K562 (cell line): ENCODE data around the gene PLCB3. TPM values are rescaled to one million over a fixed set of nuclear protein-coding genes. Genes with fewer than 3 reads are reported as not detected.

Experiments used
- ESRRA ChIP-seq: fragments of 450-650 bp; IDR thresholded peaks from 2 replicates; pipeline ENCODE4 v1.6.1; 2014; ENCODE audit warnings: low read depth, mild to moderate bottlenecking, moderate library complexity, borderline replicate concordance
- ESRRB ChIP-seq: fragments of 250-450 bp; sonication (Bioruptor Pico); IDR thresholded peaks from 2 replicates; pipeline ENCODE4 v1.5.0; 2020; ENCODE audit warnings: mild to moderate bottlenecking, moderate library complexity, borderline replicate concordance
- FOSL1 ChIP-seq: fragments of 200-800 bp; sonication (Bioruptor generic); conservative IDR thresholded peaks from 2 replicates; pipeline ENCODE4 v1.6.1; 2016; ENCODE audit warnings: missing genetic modification characterization, missing compliant biosample characterization
- HLTF ChIP-seq: fragments of 450-650 bp; IDR thresholded peaks from 2 replicates; pipeline ENCODE4 v1.6.1; 2016
- HNRNPLL ChIP-seq: fragments of 200-400 bp; formaldehyde crosslinking; IDR thresholded peaks from 2 replicates; pipeline ENCODE4 v1.6.1; 2017; ENCODE audit warnings: low read length, low read depth, mild to moderate bottlenecking; ENCODE audit not compliant: poor library complexity, severe bottlenecking
- IRF2 ChIP-seq: sonication (generic); formaldehyde crosslinking; IDR thresholded peaks from 2 replicates; pipeline ENCODE4 v1.8.1; 2022; ENCODE audit warnings: mild to moderate bottlenecking, missing genetic modification reagents
- JUND ChIP-seq, 2 experiments: IDR thresholded peaks; 2 replicates in 1 of 2; 3 replicates in 1 of 2; pipeline ENCODE4 v1.6.1; 2011; ENCODE audit warnings: borderline replicate concordance in 2 of 2, low read depth in 2 of 2, low read length in 2 of 2, improper control_type of control experiment in 1 of 2, missing biosample characterization in 1 of 2, missing genetic modification characterization in 1 of 2, missing genetic modification reagents in 1 of 2
- NCOR1 ChIP-seq: fragments of 450-650 bp; IDR thresholded peaks from 2 replicates; pipeline ENCODE4 v1.6.1; 2016; ENCODE audit warnings: mild to moderate bottlenecking, moderate library complexity
- NR2C1 ChIP-seq, 2 experiments: fragments of 450-650 bp; IDR thresholded peaks; 2 replicates each; pipeline ENCODE4 v1.6.1; 2017; ENCODE audit warnings: mild to moderate bottlenecking in 2 of 2, antibody characterized with exemption in 1 of 2, inconsistent platforms in 1 of 2, missing compliant biosample characterization in 1 of 2, missing genetic modification characterization in 1 of 2
- NR2C2 ChIP-seq, 2 experiments: fragments of 200-800 bp in 1 of 2; sonication (Bioruptor generic) in 1 of 2; sonication (generic) in 1 of 2; formaldehyde crosslinking in 1 of 2; IDR thresholded peaks; 2 replicates each; pipeline versions ENCODE4 v1.6.1 to v1.8.0; 2016 to 2022; ENCODE audit warnings: mild to moderate bottlenecking in 1 of 2, missing compliant biosample characterization in 1 of 2, missing genetic modification characterization in 1 of 2, missing genetic modification reagents in 1 of 2
- SOX6 ChIP-seq: fragments of 450-650 bp; IDR thresholded peaks from 2 replicates; pipeline ENCODE4 v1.6.1; 2014; ENCODE audit warnings: mild to moderate bottlenecking
- SUPT5H ChIP-seq: fragments of 450-650 bp; IDR thresholded peaks from 2 replicates; pipeline ENCODE4 v1.6.1; 2016
- YY1 ChIP-seq, 3 experiments: IDR thresholded peaks; 2 replicates each; pipeline ENCODE4 v1.6.1; 2011; ENCODE audit warnings: low read length in 2 of 3, mild to moderate bottlenecking in 2 of 3, moderate library complexity in 2 of 3, borderline replicate concordance in 1 of 3, control low read depth in 1 of 3, low read depth in 1 of 3; ENCODE audit not compliant: insufficient read depth in 3 of 3, insufficient replicate concordance in 2 of 3, control insufficient read depth in 1 of 3, insufficient read length in 1 of 3; ENCODE audit errors: extremely low read depth in 1 of 3
- ZBED1 ChIP-seq: IDR thresholded peaks from 2 replicates; pipeline ENCODE4 v1.6.1; 2014
- ZKSCAN3 ChIP-seq: fragments of 250-450 bp; sonication (Bioruptor Pico); IDR thresholded peaks from 2 replicates; pipeline ENCODE4 v1.4.0; 2020
- ZNF24 ChIP-seq: fragments of 450-650 bp; IDR thresholded peaks from 2 replicates; pipeline ENCODE4 v1.6.1; 2016
- polyA plus RNA-seq, 8 experiments: library from polyadenylated mRNA; depleted of rRNA in 4 of 8; stranded (reverse) in 5 of 8; unstranded in 3 of 8; fragments of >200 nt; fragmentation: Nextera tagmentation in 2 of 8; fragmentation: Illumina TruSeq in 1 of 8; extraction: Ambion mirVana in 2 of 8; extraction: Trizol in 1 of 8; gene quantifications; 2 replicates each; pipeline versions ENCODE4 v1.2.1 to v1.2.3, GENCODE V29; 2011 to 2014; ENCODE audit warnings: inconsistent platforms in 1 of 8, missing spikeins in 1 of 8
- total RNA-seq, 7 experiments: library from RNA; depleted of rRNA in 6 of 7; stranded (reverse); fragments of >200 nt in 6 of 7; fragmentation: Illumina TruSeq in 2 of 7; extraction: Trizol in 2 of 7; gene quantifications; 2 replicates each; pipeline versions ENCODE4 v1.2.1 to v1.2.3, GENCODE V29; 2011 to 2021; ENCODE audit warnings: low replicate concordance in 1 of 7
- TF ChIP-seq, protein P1 (sequence below): fragments of 250-450 bp; sonication (Bioruptor Pico); IDR thresholded peaks from 2 replicates; pipeline ENCODE4 v1.9.0; 2021; ENCODE audit warnings: mild to moderate bottlenecking, inconsistent platforms
- TF ChIP-seq, protein P2 (sequence below): IDR thresholded peaks from 3 replicates; pipeline ENCODE4 v1.6.1; 2011; ENCODE audit warnings: borderline replicate concordance, mild to moderate bottlenecking; ENCODE audit not compliant: insufficient read length, insufficient read depth
- TF ChIP-seq, protein P3 (sequence below): IDR thresholded peaks from 2 replicates; pipeline ENCODE4 v1.6.1; 2014; ENCODE audit warnings: antibody characterized with exemption

PLCB3 gene
- total and polyA plus RNA-seq, 9 of the 15 experiments (the other 6 are each of a cell fraction or from before 2014, with no cell fraction given) = 0.31 to 44.8 (median 14.6) TPM

DNA sequence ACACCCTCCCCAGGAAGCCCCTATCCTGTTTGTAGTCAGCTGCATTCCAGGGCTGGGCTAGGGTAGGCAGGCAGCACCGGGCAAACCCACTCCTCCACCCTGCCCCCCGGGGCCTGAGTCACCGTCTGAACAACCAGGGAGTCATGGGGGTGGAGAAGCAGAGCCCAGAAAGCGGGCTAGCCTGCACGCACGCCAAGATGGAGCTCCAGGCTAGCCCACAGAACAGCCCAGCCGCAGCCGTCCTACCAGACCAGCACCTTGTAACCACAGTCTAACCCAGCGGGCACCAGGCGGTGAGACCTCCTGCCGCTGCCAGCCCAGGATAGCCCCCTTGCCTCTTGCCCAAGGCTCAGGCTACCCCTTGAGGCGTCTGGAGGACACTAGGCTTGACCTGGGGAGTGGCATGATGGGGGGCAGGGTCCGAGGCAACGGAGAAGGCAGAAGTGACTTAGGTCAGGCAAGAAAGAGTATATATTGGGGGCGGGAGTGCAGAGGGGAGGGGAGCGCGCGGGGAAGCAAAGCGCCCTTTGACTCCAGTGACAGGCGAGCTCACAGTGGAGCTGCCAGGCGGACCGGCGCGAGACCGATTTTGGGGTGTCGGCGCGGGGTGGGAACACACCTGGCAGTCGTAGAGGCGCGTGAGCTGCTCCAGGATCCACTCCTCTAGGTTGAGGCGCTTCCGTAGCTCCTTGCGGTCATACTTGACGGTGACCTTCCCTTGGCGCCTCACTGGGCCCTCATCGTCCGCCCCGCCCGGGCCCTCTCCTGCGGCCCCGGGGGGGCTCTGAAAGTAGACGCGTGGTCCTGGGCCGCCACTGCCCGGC, 5.3 kb upstream of the PLCB3 start (continued):
- peak in 2 of 3 experiments; percentile 62 to 80 for TF ChIP-seq YY1 (IDR thresholded peaks at IDR 0.05; ENCODE audit: borderline replicate concordance in 1 of 3, control insufficient read depth in 1 of 3, extremely low read depth in 1 of 3, insufficient read depth in 3 of 3, insufficient read length in 1 of 3, insufficient replicate concordance in 2 of 3, low read depth in 1 of 3, low read length in 2 of 3)
- peak; percentile 11; the same call in 1 of the 2 replicates for TF ChIP-seq ESRRA
- TF ChIP-seq ESRRB = no peak
- peak; percentile 100 for TF ChIP-seq ZKSCAN3
- peak; percentile 84 for TF ChIP-seq FOSL1 (tag)
- TF ChIP-seq JUND (IDR thresholded peaks at IDR 0.05; ENCODE audit: borderline replicate concordance, low read depth, low read length) = peak; percentile 84
- TF ChIP-seq JUND (tag; IDR thresholded peaks at IDR 0.05; ENCODE audit: borderline replicate concordance, low read depth, low read length) = peak; percentile 66; the same call in 1 of the 3 replicates
- TF ChIP-seq ZBED1 = peak; percentile 50; the same call in 1 of the 2 replicates
- TF ChIP-seq, protein P1, sequence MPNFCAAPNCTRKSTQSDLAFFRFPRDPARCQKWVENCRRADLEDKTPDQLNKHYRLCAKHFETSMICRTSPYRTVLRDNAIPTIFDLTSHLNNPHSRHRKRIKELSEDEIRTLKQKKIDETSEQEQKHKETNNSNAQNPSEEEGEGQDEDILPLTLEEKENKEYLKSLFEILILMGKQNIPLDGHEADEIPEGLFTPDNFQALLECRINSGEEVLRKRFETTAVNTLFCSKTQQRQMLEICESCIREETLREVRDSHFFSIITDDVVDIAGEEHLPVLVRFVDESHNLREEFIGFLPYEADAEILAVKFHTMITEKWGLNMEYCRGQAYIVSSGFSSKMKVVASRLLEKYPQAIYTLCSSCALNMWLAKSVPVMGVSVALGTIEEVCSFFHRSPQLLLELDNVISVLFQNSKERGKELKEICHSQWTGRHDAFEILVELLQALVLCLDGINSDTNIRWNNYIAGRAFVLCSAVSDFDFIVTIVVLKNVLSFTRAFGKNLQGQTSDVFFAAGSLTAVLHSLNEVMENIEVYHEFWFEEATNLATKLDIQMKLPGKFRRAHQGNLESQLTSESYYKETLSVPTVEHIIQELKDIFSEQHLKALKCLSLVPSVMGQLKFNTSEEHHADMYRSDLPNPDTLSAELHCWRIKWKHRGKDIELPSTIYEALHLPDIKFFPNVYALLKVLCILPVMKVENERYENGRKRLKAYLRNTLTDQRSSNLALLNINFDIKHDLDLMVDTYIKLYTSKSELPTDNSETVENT (CRISPR knock-in tag) = 0 out of 2 replicates have a peak, but pooled peaks have one; percentile 16
- TF ChIP-seq NR2C1 (IDR thresholded peaks at IDR 0.05) = 0 out of 2 replicates have a peak, but pooled peaks have one; percentile 8
- peak; percentile 7; the same call in 1 of the 2 replicates for TF ChIP-seq NR2C1 (tag; IDR thresholded peaks at IDR 0.05)
- peak; percentile 45 for TF ChIP-seq NCOR1
- TF ChIP-seq ZNF24 = 0 out of 2 replicates have a peak, but pooled peaks have one; percentile 39
- peak; percentile 59; the same call in 1 of the 2 replicates for TF ChIP-seq NR2C2 (CRISPR knock-in tag; IDR thresholded peaks at IDR 0.05)
- TF ChIP-seq NR2C2 (tag; IDR thresholded peaks at IDR 0.05) = peak; percentile 54; the same call in 1 of the 2 replicates
- TF ChIP-seq, protein P2, sequence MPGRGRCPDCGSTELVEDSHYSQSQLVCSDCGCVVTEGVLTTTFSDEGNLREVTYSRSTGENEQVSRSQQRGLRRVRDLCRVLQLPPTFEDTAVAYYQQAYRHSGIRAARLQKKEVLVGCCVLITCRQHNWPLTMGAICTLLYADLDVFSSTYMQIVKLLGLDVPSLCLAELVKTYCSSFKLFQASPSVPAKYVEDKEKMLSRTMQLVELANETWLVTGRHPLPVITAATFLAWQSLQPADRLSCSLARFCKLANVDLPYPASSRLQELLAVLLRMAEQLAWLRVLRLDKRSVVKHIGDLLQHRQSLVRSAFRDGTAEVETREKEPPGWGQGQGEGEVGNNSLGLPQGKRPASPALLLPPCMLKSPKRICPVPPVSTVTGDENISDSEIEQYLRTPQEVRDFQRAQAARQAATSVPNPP = no peak
- 0 out of 2 replicates have a peak, but pooled peaks have one; percentile 50 for TF ChIP-seq IRF2 (CRISPR knock-in tag)
- TF ChIP-seq HLTF = peak; percentile 96
- TF ChIP-seq SOX6 = 0 out of 2 replicates have a peak, but pooled peaks have one; percentile 38
- TF ChIP-seq HNRNPLL = peak; percentile 40
- TF ChIP-seq, protein P3, sequence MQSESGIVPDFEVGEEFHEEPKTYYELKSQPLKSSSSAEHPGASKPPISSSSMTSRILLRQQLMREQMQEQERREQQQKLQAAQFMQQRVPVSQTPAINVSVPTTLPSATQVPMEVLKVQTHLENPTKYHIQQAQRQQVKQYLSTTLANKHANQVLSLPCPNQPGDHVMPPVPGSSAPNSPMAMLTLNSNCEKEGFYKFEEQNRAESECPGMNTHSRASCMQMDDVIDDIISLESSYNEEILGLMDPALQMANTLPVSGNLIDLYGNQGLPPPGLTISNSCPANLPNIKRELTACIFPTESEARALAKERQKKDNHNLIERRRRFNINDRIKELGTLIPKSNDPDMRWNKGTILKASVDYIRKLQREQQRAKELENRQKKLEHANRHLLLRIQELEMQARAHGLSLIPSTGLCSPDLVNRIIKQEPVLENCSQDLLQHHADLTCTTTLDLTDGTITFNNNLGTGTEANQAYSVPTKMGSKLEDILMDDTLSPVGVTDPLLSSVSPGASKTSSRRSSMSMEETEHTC = 0 out of 2 replicates have a peak, but pooled peaks have one; percentile 31
- 0 out of 2 replicates have a peak, but pooled peaks have one; percentile 64 for TF ChIP-seq SUPT5H
